H9 (cell line): ENCODE measurements around the gene RHBDD1. TPM values are rescaled to one million over a fixed set of nuclear protein-coding genes. Genes with fewer than 3 reads are reported as not detected.

Source experiments
- DNase-seq: peaks from one replicate; pipeline ENCODE4 v3.0.0-alpha.2; 2017
- H2AFZ ChIP-seq: one replicate; pipeline ENCODE4 v1.6.1; 2013; ENCODE audit warnings: mild to moderate bottlenecking, low read length, control low read depth, moderate library complexity
- H2AK5ac ChIP-seq: 2 replicates; pipeline ENCODE4 v1.6.1; 2013; ENCODE audit warnings: low read length, control low read depth, mixed read lengths; ENCODE audit not compliant: insufficient read length
- H2BK120ac ChIP-seq: one replicate; pipeline ENCODE4 v1.6.1; 2013; ENCODE audit warnings: low read depth, mild to moderate bottlenecking, low read length, control low read depth, inconsistent platforms; ENCODE audit not compliant: poor library complexity, severe bottlenecking
- H2BK12ac ChIP-seq: 2 replicates; pipeline ENCODE4 v1.6.1; 2013; ENCODE audit warnings: low read length, control low read depth, mixed read lengths, low read depth; ENCODE audit not compliant: insufficient read length
- H2BK15ac ChIP-seq: 2 replicates; pipeline ENCODE4 v1.6.1; 2013; ENCODE audit warnings: low read depth, low read length, control low read depth
- H2BK20ac ChIP-seq: one replicate; pipeline ENCODE4 v1.6.1; 2013; ENCODE audit warnings: low read depth, mild to moderate bottlenecking, low read length, control low read depth, inconsistent platforms; ENCODE audit not compliant: poor library complexity, severe bottlenecking
- H2BK5ac ChIP-seq: 2 replicates; pipeline ENCODE4 v1.6.1; 2013; ENCODE audit warnings: low read length, control low read depth, mixed read lengths; ENCODE audit not compliant: insufficient read length
- H3K14ac ChIP-seq: 2 replicates; pipeline ENCODE4 v1.6.1; 2013; ENCODE audit warnings: low read length, control low read depth; ENCODE audit not compliant: insufficient read depth
- H3K18ac ChIP-seq: 2 replicates; pipeline ENCODE4 v1.6.1; 2013; ENCODE audit warnings: low read depth, mild to moderate bottlenecking, mixed read lengths, low read length, control low read depth; ENCODE audit not compliant: insufficient read length
- H3K23ac ChIP-seq: 2 replicates; pipeline ENCODE4 v1.6.1; 2013; ENCODE audit warnings: low read length, control low read depth, mixed read lengths, low read depth; ENCODE audit not compliant: insufficient read length
- H3K23me2 ChIP-seq: 2 replicates; pipeline ENCODE4 v1.6.1; 2013; ENCODE audit warnings: low read depth, mild to moderate bottlenecking, mixed read lengths, low read length, control low read depth; ENCODE audit not compliant: insufficient read length, poor library complexity, severe bottlenecking
- H3K27ac ChIP-seq: 2 replicates; pipeline ENCODE4 v1.5.1; 2013; ENCODE audit warnings: low read length, control low read depth, mixed read lengths, low read depth; ENCODE audit not compliant: insufficient read length
- H3K27me3 ChIP-seq: 2 replicates; pipeline ENCODE4 v1.6.1; 2013; ENCODE audit warnings: low read length, control low read depth, inconsistent platforms; ENCODE audit not compliant: insufficient read depth
- H3K4ac ChIP-seq: 2 replicates; pipeline ENCODE4 v1.6.1; 2013; ENCODE audit warnings: low read depth, mild to moderate bottlenecking, control low read depth, inconsistent platforms, low read length, moderate library complexity
- H3K4me1 ChIP-seq: 2 replicates; pipeline ENCODE4 v1.6.1; 2013; ENCODE audit warnings: low read length, control low read depth, inconsistent platforms; ENCODE audit not compliant: insufficient read depth
- H3K4me2 ChIP-seq: 2 replicates; pipeline ENCODE4 v1.6.1; 2013; ENCODE audit warnings: low read length, control low read depth, mixed read lengths; ENCODE audit not compliant: insufficient read length, insufficient read depth
- H3K56ac ChIP-seq: 2 replicates; pipeline ENCODE4 v1.6.1; 2013; ENCODE audit warnings: low read depth, mild to moderate bottlenecking, mixed read lengths, low read length, control low read depth; ENCODE audit not compliant: insufficient read length
- H3K79me1 ChIP-seq: 2 replicates; pipeline ENCODE4 v1.6.1; 2013; ENCODE audit warnings: low read depth, mild to moderate bottlenecking, moderate library complexity, low read length, control low read depth, inconsistent platforms; ENCODE audit not compliant: insufficient read depth, poor library complexity, severe bottlenecking
- H3K79me2 ChIP-seq: 2 replicates; pipeline ENCODE4 v1.6.1; 2013; ENCODE audit warnings: low read length, control low read depth, inconsistent platforms; ENCODE audit not compliant: insufficient read depth
- H3K9ac ChIP-seq: 2 replicates; pipeline ENCODE4 v1.6.1; 2013; ENCODE audit warnings: low read length, control low read depth, mixed read lengths; ENCODE audit not compliant: insufficient read length; ENCODE audit errors: extremely low read depth
- H3K9me3 ChIP-seq: one replicate; pipeline ENCODE4 v1.6.1; 2013; ENCODE audit warnings: low read depth, low read length, inconsistent platforms; ENCODE audit not compliant: control insufficient read depth
- H3T11ph ChIP-seq: one replicate; pipeline ENCODE4 v1.6.1; 2013; ENCODE audit warnings: mild to moderate bottlenecking, low read length, control low read depth, inconsistent platforms
- H4K20me1 ChIP-seq: one replicate; pipeline ENCODE4 v1.6.1; 2013; ENCODE audit not compliant: control insufficient read depth, insufficient read length, insufficient read depth
- H4K5ac ChIP-seq: 2 replicates; pipeline ENCODE4 v1.6.1; 2013; ENCODE audit warnings: low read depth, mild to moderate bottlenecking, mixed read lengths, low read length, control low read depth; ENCODE audit not compliant: insufficient read length
- H4K8ac ChIP-seq: replicated peaks from 2 replicates; pipeline ENCODE4 v1.6.1; 2013; ENCODE audit warnings: low read length, control low read depth, mixed read lengths, low read depth; ENCODE audit not compliant: insufficient read length
- H4K91ac ChIP-seq: 2 replicates; pipeline ENCODE4 v1.6.1; 2013; ENCODE audit warnings: low read depth, mild to moderate bottlenecking, moderate library complexity, mixed read lengths, low read length, control low read depth; ENCODE audit not compliant: insufficient read length
- H3K27ac Mint-ChIP-seq, 3 experiments: 2 replicates in 2 of 3; 3 replicates in 1 of 3; pipeline ENCODE4 v1.8.0; 2020 to 2021; ENCODE audit warnings: mixed read lengths in 3 of 3, mild to moderate bottlenecking in 1 of 3, moderate library complexity in 1 of 3
- H3K27me3 Mint-ChIP-seq: 2 replicates; pipeline ENCODE4 v1.8.0; 2021; ENCODE audit warnings: low read depth, mild to moderate bottlenecking, moderate library complexity, mixed read lengths
- H3K36me3 Mint-ChIP-seq, 3 experiments: 2 replicates in 2 of 3; 3 replicates in 1 of 3; pipeline ENCODE4 v1.8.0; 2020 to 2021; ENCODE audit warnings: low read depth in 3 of 3, mixed read lengths in 3 of 3; ENCODE audit not compliant: insufficient read depth in 1 of 3
- H3K4me1 Mint-ChIP-seq, 2 experiments: 2 replicates each; pipeline ENCODE4 v1.8.0; 2020; ENCODE audit warnings: mixed read lengths in 2 of 2
- H3K4me3 Mint-ChIP-seq, 2 experiments: 2 replicates in 1 of 2; 3 replicates in 1 of 2; pipeline ENCODE4 v1.8.0; 2020 to 2021; ENCODE audit warnings: mild to moderate bottlenecking in 2 of 2, mixed read lengths in 2 of 2, moderate library complexity in 1 of 2
- H3K9me3 Mint-ChIP-seq, 2 experiments: 2 replicates in 1 of 2; 3 replicates in 1 of 2; pipeline ENCODE4 v1.8.0; 2020; ENCODE audit warnings: mild to moderate bottlenecking in 2 of 2, mixed read lengths in 2 of 2, moderate library complexity in 1 of 2
- WGBS: extraction: QIAGEN DNeasy Blood & Tissue Kit; methylation state at CpG from one replicate; pipeline ENCODE4 v1.1.7; 2013; ENCODE audit warnings: missing lambda C conversion rate, low lambda C conversion rate, mixed read lengths; ENCODE audit not compliant: insufficient read length; ENCODE audit errors: extremely low coverage; 5-methylcytosine and 5-hydroxymethylcytosine counted together
- total RNA-seq: library from RNA; stranded (reverse); gene quantifications from 2 replicates; pipeline ENCODE4 v1.2.1, GENCODE V29; 2021
- TF ChIP-seq, protein P1 (sequence below): fragments of 200-600 bp; sonication (generic); conservative IDR thresholded peaks from 3 replicates; pipeline ENCODE4 v1.8.0; 2021; ENCODE audit warnings: antibody characterized with exemption, mild to moderate bottlenecking

Gene RHBDD1
- total RNA-seq, 1 experiment from 2014 or later, result 24.9 TPM

DNA sequence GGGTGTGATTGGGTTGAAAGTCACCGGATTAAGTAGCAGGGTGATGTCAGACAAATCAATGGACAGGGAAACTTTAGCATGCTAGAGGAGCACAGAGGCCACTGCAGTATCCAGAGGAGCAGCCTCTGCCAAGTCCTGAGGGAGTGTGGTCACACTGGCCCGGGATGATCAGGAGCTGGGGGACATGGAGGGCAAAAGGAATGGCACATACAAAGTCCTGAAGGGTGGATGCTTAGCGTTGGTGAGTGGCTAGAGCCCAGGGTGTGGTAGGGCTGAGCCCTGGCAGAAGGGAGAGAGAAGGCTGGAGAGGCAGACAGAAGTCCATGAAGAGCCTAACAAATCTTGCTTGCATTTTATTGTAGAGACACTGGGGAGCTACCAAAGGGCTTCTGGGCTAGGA is 58.9 kb downstream of the RHBDD1 start:
- no peak overlapping the region for H2AK5ac ChIP-seq
- no peak overlapping the region for H4K5ac ChIP-seq
- H2BK5ac ChIP-seq, result no peak overlapping the region
- no peak overlapping the region for H3K14ac ChIP-seq
- no peak overlapping the region for H3T11ph ChIP-seq
- no peak overlapping the region for H3K4ac ChIP-seq
- no peaks in the 10 kb centered on the region for H4K20me1 ChIP-seq
- Mint-ChIP-seq H3K27ac (peak overlapping the region in 2 of 3 experiments; percentile 52 to 78; a peak in 5 of 7 replicates), H3K4me3 (no peak overlapping the region), H3K4me1 (no peaks in the 10 kb centered on the region), H3K36me3 (peaks cover 5 to 10% (median 6%) of the 10 kb centered on the region in 3 experiments; a peak in 5 of 7 replicates), H3K27me3 (no peaks in the 10 kb centered on the region; the same call in 1 of the 2 replicates), H3K9me3 (no peaks in the 10 kb centered on the region)
- TF ChIP-seq, protein P1, sequence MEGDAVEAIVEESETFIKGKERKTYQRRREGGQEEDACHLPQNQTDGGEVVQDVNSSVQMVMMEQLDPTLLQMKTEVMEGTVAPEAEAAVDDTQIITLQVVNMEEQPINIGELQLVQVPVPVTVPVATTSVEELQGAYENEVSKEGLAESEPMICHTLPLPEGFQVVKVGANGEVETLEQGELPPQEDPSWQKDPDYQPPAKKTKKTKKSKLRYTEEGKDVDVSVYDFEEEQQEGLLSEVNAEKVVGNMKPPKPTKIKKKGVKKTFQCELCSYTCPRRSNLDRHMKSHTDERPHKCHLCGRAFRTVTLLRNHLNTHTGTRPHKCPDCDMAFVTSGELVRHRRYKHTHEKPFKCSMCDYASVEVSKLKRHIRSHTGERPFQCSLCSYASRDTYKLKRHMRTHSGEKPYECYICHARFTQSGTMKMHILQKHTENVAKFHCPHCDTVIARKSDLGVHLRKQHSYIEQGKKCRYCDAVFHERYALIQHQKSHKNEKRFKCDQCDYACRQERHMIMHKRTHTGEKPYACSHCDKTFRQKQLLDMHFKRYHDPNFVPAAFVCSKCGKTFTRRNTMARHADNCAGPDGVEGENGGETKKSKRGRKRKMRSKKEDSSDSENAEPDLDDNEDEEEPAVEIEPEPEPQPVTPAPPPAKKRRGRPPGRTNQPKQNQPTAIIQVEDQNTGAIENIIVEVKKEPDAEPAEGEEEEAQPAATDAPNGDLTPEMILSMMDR, result no peak
- H3K27me3 ChIP-seq, result no peaks in the 10 kb centered on the region
- H3K9me3 ChIP-seq, result no peaks in the 10 kb centered on the region
- no peaks in the 10 kb centered on the region for H3K79me1 ChIP-seq
- no peak overlapping the region for H3K4me2 ChIP-seq
- H2BK15ac ChIP-seq, result no peak overlapping the region
- H3K4me1 ChIP-seq, result no peaks in the 10 kb centered on the region
- H3K79me2 ChIP-seq, result no peaks in the 10 kb centered on the region
- no peak overlapping the region for H2BK120ac ChIP-seq
- no peak for DNase-seq
- H2BK12ac ChIP-seq, result no peak overlapping the region
- no peak overlapping the region for H3K18ac ChIP-seq
- no peak overlapping the region for H3K27ac ChIP-seq
- H2AFZ ChIP-seq, result no peak overlapping the region
- H3K23ac ChIP-seq, result no peak overlapping the region
- H4K91ac ChIP-seq, result no peak overlapping the region
- no peak overlapping the region for H4K8ac ChIP-seq
- H3K56ac ChIP-seq, result no peak overlapping the region
- no CpG with 5 or more reads among the region's 3 CpGs for WGBS
- no peak overlapping the region for H3K9ac ChIP-seq
- no peaks in the 10 kb centered on the region for H3K23me2 ChIP-seq
- no peak overlapping the region for H2BK20ac ChIP-seq
